ENCODE data around the gene ZNF611.
"Not testable (repeated sequence)": the region's sequence is repeated elsewhere in the genome, so short reads cannot be mapped to it uniquely, and the experiment has no call there.

ZNF611 gene

DNA sequence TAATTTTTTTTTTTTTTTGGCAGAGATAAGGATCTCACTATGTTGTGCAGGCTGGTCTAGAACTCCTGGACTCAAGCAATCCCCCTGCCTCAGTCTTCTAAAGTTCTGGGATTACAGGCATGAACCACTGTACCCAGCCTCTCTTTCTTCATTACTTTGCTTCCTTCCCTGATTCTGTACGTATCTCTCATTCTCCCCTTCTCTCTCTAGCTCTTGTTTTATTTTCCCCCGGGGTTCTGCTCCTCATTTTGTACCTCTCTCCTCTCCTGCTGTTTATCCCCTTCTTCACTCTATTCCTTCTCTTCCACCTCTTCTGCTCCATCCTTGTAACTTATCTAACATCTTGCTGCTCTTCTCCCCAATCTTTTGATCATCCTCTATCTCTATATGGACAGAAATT is 46.5 kb downstream of the ZNF611 start:
- no peak for DNase-seq (ENCODE audit: low read depth)
- TF ChIP-seq CTCF (conservative IDR thresholded peaks at IDR 0.05; ENCODE audit: control insufficient read depth, insufficient read depth, low read depth, low read length) = no peak
- no peak overlapping the region for H3K4me3 ChIP-seq (ENCODE audit: control insufficient read depth, low read depth, low read length)

- TF ChIP-seq CTCF (conservative IDR thresholded peaks at IDR 0.05; ENCODE audit: control insufficient read depth, insufficient read depth, low read depth, low read length) = no peak
- DNase-seq (ENCODE audit: low read depth) = no peak
- H3K4me3 ChIP-seq (ENCODE audit: control insufficient read depth, low read depth, low read length) = no peak overlapping the region
These were observed 47.2 kb downstream of the ZNF611 start for GRCh38 chr19:52687684-52688083.

DNA sequence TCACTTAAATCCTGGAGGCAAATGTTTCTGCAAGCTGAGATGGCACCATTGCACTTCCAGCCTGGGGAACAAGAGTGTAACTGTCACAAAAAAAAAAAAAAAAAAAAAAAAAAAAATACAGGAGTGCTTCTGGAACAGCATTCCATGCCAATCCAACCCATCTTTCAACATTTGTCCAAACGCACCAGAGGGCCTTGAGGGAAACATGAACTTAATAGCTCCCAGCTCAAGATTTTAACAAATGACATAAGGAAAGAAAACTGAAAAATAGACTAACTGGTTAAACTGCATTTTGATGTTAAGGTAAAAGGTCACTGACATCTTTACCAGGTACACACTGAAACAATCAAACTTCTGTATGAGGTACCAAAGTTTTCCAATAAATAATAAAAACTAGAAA is 49.0 kb downstream of the ZNF611 start:
- H3K4me3 ChIP-seq (ENCODE audit: control insufficient read depth, low read depth, low read length) = no peak overlapping the region
- DNase-seq (ENCODE audit: low read depth) = no peak
- TF ChIP-seq CTCF (conservative IDR thresholded peaks at IDR 0.05; ENCODE audit: control insufficient read depth, insufficient read depth, low read depth, low read length) = no peak

DNA sequence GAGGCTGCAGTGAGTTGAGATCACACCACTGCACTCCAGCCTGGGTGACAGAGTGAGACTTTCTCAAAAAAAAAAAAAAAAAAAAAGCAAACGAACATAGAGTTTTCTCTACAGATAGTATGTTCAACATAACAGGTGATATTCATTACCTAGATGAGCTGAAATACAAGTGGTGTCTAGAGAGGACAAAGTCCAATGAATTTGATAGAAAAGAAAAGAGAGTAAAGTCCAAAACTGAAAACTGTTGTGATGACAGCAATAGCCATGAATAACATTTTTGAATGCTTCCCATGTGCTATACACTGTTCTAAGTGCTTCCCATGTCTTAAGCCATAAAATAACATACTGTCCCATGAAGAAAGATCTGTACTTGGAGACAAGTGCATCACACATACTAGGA is 53.6 kb downstream of the ZNF611 start:
- not testable (repeated sequence) for DNase-seq (ENCODE audit: low read depth); H3K4me3 ChIP-seq (ENCODE audit: control insufficient read depth, low read depth, low read length)

- no peak for TF ChIP-seq CTCF (conservative IDR thresholded peaks at IDR 0.05; ENCODE audit: control insufficient read depth, insufficient read depth, low read depth, low read length)
- no peak for DNase-seq (ENCODE audit: low read depth)
- H3K4me3 ChIP-seq (ENCODE audit: control insufficient read depth, low read depth, low read length) = no peak overlapping the region
These were observed 55.2 kb downstream of the ZNF611 start for GRCh38 chr19:52679598-52679997.

GRCh38 chr19:52675239-52675638 is 59.6 kb downstream of the ZNF611 start:
- DNase-seq (ENCODE audit: low read depth); H3K4me3 ChIP-seq (ENCODE audit: control insufficient read depth, low read depth, low read length): not testable (repeated sequence)

- no peak for DNase-seq (ENCODE audit: low read depth)
- H3K4me3 ChIP-seq (ENCODE audit: control insufficient read depth, low read depth, low read length) = no peak overlapping the region
- no peak for TF ChIP-seq CTCF (conservative IDR thresholded peaks at IDR 0.05; ENCODE audit: control insufficient read depth, insufficient read depth, low read depth, low read length)
These were observed 61.8 kb downstream of the ZNF611 start for GRCh38 chr19:52673014-52673413.

DNA sequence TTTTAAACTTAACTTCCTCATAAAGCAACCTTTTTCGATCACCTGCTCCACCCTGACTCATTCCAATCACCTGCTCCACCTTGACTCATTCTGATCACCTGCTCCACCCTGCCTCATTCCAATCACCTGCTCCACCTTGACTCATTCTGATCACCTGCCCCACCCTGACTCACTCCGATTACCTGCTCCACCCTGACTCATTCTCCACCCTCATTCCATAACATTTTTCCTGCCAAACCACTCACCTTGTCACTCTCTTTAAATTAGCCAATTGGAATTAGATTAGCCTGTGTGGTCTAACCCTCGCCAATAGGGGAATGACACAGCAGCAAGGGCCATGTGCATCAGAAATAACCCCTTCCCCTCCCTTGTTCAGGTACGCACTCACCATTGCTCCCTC is 64.8 kb downstream of the ZNF611 start:
- no peak for TF ChIP-seq CTCF (conservative IDR thresholded peaks at IDR 0.05; ENCODE audit: control insufficient read depth, insufficient read depth, low read depth, low read length)
- no peak overlapping the region for H3K4me3 ChIP-seq (ENCODE audit: control insufficient read depth, low read depth, low read length)

More for the DNA sequence above, 64.8 kb downstream of the ZNF611 start:
- DNase-seq (ENCODE audit: low read depth) = no peak
